Large intestine (tissue), 1 donor: Measurements from ENCODE around the gene OR8K3. TPM values are rescaled to one million over a fixed set of nuclear protein-coding genes. Genes with fewer than 3 reads are reported as not detected.

Experiments
- polyA plus RNA-seq: library from polyadenylated mRNA; unstranded; fragments of 120-200 nt; gene quantifications from one replicate; pipeline ENCODE4 v1.2.1, GENCODE V29; 2013

The OR8K3 gene
- polyA plus RNA-seq, 1 donor: not detected

Other genes starting within 250 kb of the OR8K3 start
- gene OR8I2, start 221.8 kb upstream of the OR8K3 start, polyA plus RNA-seq: not detected
- not detected for gene OR8H2, start 211.5 kb upstream of the OR8K3 start, polyA plus RNA-seq
- not detected for gene OR8H3, start 192.8 kb upstream of the OR8K3 start, polyA plus RNA-seq
- gene OR8J3, start 174.9 kb upstream of the OR8K3 start, polyA plus RNA-seq: not detected
- not detected for gene OR8K5, start 154.8 kb upstream of the OR8K3 start, polyA plus RNA-seq
- not detected for gene OR5J2, start 138.5 kb upstream of the OR8K3 start, polyA plus RNA-seq
- not detected for gene OR5T2, start 80.9 kb upstream of the OR8K3 start, polyA plus RNA-seq
- not detected for gene OR5T3, start 62.9 kb upstream of the OR8K3 start, polyA plus RNA-seq
- not detected for gene OR5T1, start 41.0 kb upstream of the OR8K3 start, polyA plus RNA-seq
- not detected for gene OR8H1, start 22.9 kb upstream of the OR8K3 start, polyA plus RNA-seq
- not detected for gene OR8K1, start 30.9 kb downstream of the OR8K3 start, polyA plus RNA-seq
- not detected for gene OR8J1, start 39.1 kb downstream of the OR8K3 start, polyA plus RNA-seq
- gene OR8U1, start 60.5 kb downstream of the OR8K3 start, polyA plus RNA-seq: not detected
- not detected for gene OR5AL1, start 97.6 kb downstream of the OR8K3 start, polyA plus RNA-seq
- gene OR5M3, start 158.2 kb downstream of the OR8K3 start, polyA plus RNA-seq: not detected
- gene OR5M8, start 176.2 kb downstream of the OR8K3 start, polyA plus RNA-seq: not detected
- gene OR5M11, start 228.1 kb downstream of the OR8K3 start, polyA plus RNA-seq: not detected